H1 (cell line): Measurements from ENCODE around the gene RPS6KA2. TPM values are rescaled to one million over a fixed set of nuclear protein-coding genes. Genes with fewer than 3 reads are reported as not detected.

ENCODE experiments used
- CTCF ChIA-PET: fragments of 300-600 bp; sonication (Branson Sonifier 250); formaldehyde crosslinking; loops from one replicate; lab custom pipeline; 2021; ENCODE audit not compliant: partially characterized antibody; lab: Charles Lee
- POLR2A ChIA-PET: fragments of 300-600 bp; sonication (Branson Sonifier 250); formaldehyde crosslinking; loops from one replicate; lab custom pipeline; 2021; ENCODE audit warnings: inconsistent platforms; ENCODE audit not compliant: partially characterized antibody; lab: Charles Lee
- DNase-seq, 2 experiments: peaks; one replicate each; pipeline versions ENCODE4 v3.0.0 to v3.0.0-alpha.2; 2010 to 2022; ENCODE audit warnings: low spot score in 2 of 2, low read depth in 1 of 2, mixed read lengths in 1 of 2
- FAIRE-seq: peaks from 2 replicates; lab custom pipeline; 2011; peaks lifted over from hg19 to GRCh38; lab: Jason Lieb, UNC
- H2AFZ ChIP-seq: 2 replicates; pipeline ENCODE4 v1.8.1; 2012; ENCODE audit warnings: low read length, inconsistent platforms
- H2AK5ac ChIP-seq: 2 replicates; pipeline ENCODE4 v1.6.1; 2013; ENCODE audit warnings: low read depth, low read length
- H2BK120ac ChIP-seq: replicated peaks from 2 replicates; pipeline ENCODE3; 2013; ENCODE audit warnings: low read depth, low read length, inconsistent platforms
- H2BK12ac ChIP-seq: 2 replicates; pipeline ENCODE4 v1.6.1; 2013; ENCODE audit warnings: low read depth, low read length
- H2BK15ac ChIP-seq: 2 replicates; pipeline ENCODE4 v1.6.1; 2013; ENCODE audit warnings: low read length
- H2BK20ac ChIP-seq: 2 replicates; pipeline ENCODE4 v1.6.1; 2013; ENCODE audit warnings: low read length
- H2BK5ac ChIP-seq: 2 replicates; pipeline ENCODE4 v1.6.1; 2013; ENCODE audit warnings: low read depth, low read length
- H3K14ac ChIP-seq: 2 replicates; pipeline ENCODE4 v1.6.1; 2013; ENCODE audit warnings: inconsistent platforms; ENCODE audit not compliant: insufficient read length
- H3K18ac ChIP-seq: 2 replicates; pipeline ENCODE4 v1.6.1; 2013; ENCODE audit warnings: low read length; ENCODE audit errors: extremely low read depth
- H3K23ac ChIP-seq: 2 replicates; pipeline ENCODE4 v1.6.1; 2013; ENCODE audit warnings: inconsistent platforms; ENCODE audit not compliant: insufficient read length
- H3K23me2 ChIP-seq: 2 replicates; pipeline ENCODE4 v1.6.1; 2013; ENCODE audit warnings: low read depth, low read length
- H3K27ac ChIP-seq: 2 replicates; pipeline ENCODE4 v1.6.1; 2011; ENCODE audit warnings: low read depth, low read length, inconsistent platforms
- H3K27me3 ChIP-seq, 4 experiments: replicated peaks in 1 of 4; 1 replicate in 1 of 4; 2 replicates in 3 of 4; pipeline versions ENCODE4 v1.6.1 to v1.8.1; 2011 to 2013; ENCODE audit warnings: low read length in 3 of 4, mild to moderate bottlenecking in 3 of 4, inconsistent platforms in 2 of 4, mixed read lengths in 2 of 4, moderate library complexity in 1 of 4; ENCODE audit not compliant: control insufficient read depth in 3 of 4, insufficient read depth in 3 of 4; ENCODE audit errors: extremely low read depth in 1 of 4
- H3K36me3 ChIP-seq, 4 experiments: 2 replicates each; pipeline versions ENCODE4 v1.6.1 to v1.8.1; 2011 to 2013; ENCODE audit warnings: mild to moderate bottlenecking in 4 of 4, low read length in 3 of 4, moderate library complexity in 2 of 4, control low read depth in 1 of 4, inconsistent platforms in 1 of 4; ENCODE audit not compliant: insufficient read depth in 4 of 4, control insufficient read depth in 2 of 4
- H3K4ac ChIP-seq: replicated peaks from 2 replicates; pipeline ENCODE3; 2013; ENCODE audit warnings: low read length, low read depth, mixed read lengths, inconsistent platforms; ENCODE audit not compliant: insufficient read length
- H3K4me1 ChIP-seq, 4 experiments: replicated peaks in 1 of 4; 1 replicate in 1 of 4; 2 replicates in 3 of 4; pipeline versions ENCODE4 v1.6.1 to v1.8.1; 2011 to 2013; ENCODE audit warnings: low read length in 3 of 4, inconsistent platforms in 2 of 4, mixed read lengths in 1 of 4; ENCODE audit not compliant: insufficient read depth in 4 of 4, control insufficient read depth in 3 of 4
- H3K4me2 ChIP-seq, 2 experiments: 2 replicates each; pipeline versions ENCODE4 v1.6.1 to v1.8.1; 2011 to 2013; ENCODE audit warnings: low read depth in 2 of 2, low read length in 2 of 2, control low read depth in 1 of 2, inconsistent platforms in 1 of 2, mild to moderate bottlenecking in 1 of 2; ENCODE audit not compliant: insufficient read depth in 1 of 2
- H3K4me3 ChIP-seq, 4 experiments: fragments of 200-600, 300-600 bp in 1 of 4; sonication (generic), shearing (Covaris generic), sonication (Bioruptor Twin) in 1 of 4; 2 replicates each; pipeline versions ENCODE4 v1.5.1 to v1.8.1; 2011 to 2016; ENCODE audit warnings: low read length in 4 of 4, low read depth in 3 of 4, control low read depth in 2 of 4, inconsistent platforms in 2 of 4, mild to moderate bottlenecking in 2 of 4, mixed read lengths in 1 of 4, moderate library complexity in 1 of 4; ENCODE audit not compliant: insufficient read depth in 2 of 4; ENCODE audit errors: extremely low read depth in 1 of 4
- H3K56ac ChIP-seq: replicated peaks from 2 replicates; pipeline ENCODE3; 2013; ENCODE audit warnings: low read depth, mild to moderate bottlenecking, mixed read lengths, low read length, inconsistent platforms; ENCODE audit not compliant: insufficient read length
- H3K79me1 ChIP-seq: 2 replicates; pipeline ENCODE4 v1.6.1; 2013; ENCODE audit warnings: low read depth, low read length, control low read depth
- H3K79me2 ChIP-seq, 2 experiments: 2 replicates each; pipeline versions ENCODE4 v1.6.1 to v1.8.1; 2012 to 2013; ENCODE audit warnings: low read length in 2 of 2, mild to moderate bottlenecking in 2 of 2, inconsistent platforms in 1 of 2; ENCODE audit not compliant: insufficient read depth in 2 of 2, control insufficient read depth in 1 of 2
- H3K9ac ChIP-seq, 4 experiments: replicated peaks in 1 of 4; 1 replicate in 1 of 4; 2 replicates in 3 of 4; pipeline versions ENCODE4 v1.6.1 to v1.8.1; 2011 to 2013; ENCODE audit warnings: low read depth in 3 of 4, low read length in 3 of 4, control low read depth in 2 of 4, mild to moderate bottlenecking in 2 of 4, moderate library complexity in 2 of 4, inconsistent platforms in 1 of 4; ENCODE audit errors: extremely low read depth in 1 of 4
- H3K9me3 ChIP-seq, 2 experiments: 2 replicates each; pipeline versions ENCODE4 v1.6.1 to v1.8.1; 2012 to 2013; ENCODE audit warnings: mild to moderate bottlenecking in 2 of 2, moderate library complexity in 2 of 2, control low read depth in 1 of 2, inconsistent platforms in 1 of 2, low read depth in 1 of 2, low read length in 1 of 2, mixed read lengths in 1 of 2; ENCODE audit not compliant: insufficient read depth in 2 of 2
- H4K20me1 ChIP-seq, 2 experiments: replicated peaks in 1 of 2; 2 replicates each; pipeline versions ENCODE3 to v1.8.1; 2011 to 2013; ENCODE audit warnings: inconsistent platforms in 2 of 2, low read length in 2 of 2, mild to moderate bottlenecking in 1 of 2; ENCODE audit not compliant: insufficient read depth in 2 of 2, control insufficient read depth in 1 of 2
- H4K5ac ChIP-seq: 2 replicates; pipeline ENCODE4 v1.6.1; 2013; ENCODE audit warnings: low read length, low read depth, mixed read lengths, inconsistent platforms; ENCODE audit not compliant: insufficient read length
- H4K8ac ChIP-seq: 2 replicates; pipeline ENCODE4 v1.8.0; 2013; ENCODE audit warnings: mild to moderate bottlenecking, moderate library complexity, low read length, inconsistent platforms; ENCODE audit not compliant: insufficient read depth; ENCODE audit errors: extremely low read depth
- H4K91ac ChIP-seq: replicated peaks from 2 replicates; pipeline ENCODE3; 2013; ENCODE audit warnings: low read length, mixed read lengths, inconsistent platforms; ENCODE audit not compliant: insufficient read length
- ATF2 ChIP-seq: IDR thresholded peaks from 2 replicates; pipeline ENCODE4 v1.6.1; 2012; ENCODE audit warnings: low read length, inconsistent platforms
- BRCA1 ChIP-seq: IDR thresholded peaks from 2 replicates; pipeline ENCODE4 v1.6.1; 2012; ENCODE audit warnings: low read depth, low read length, improper control_type of control experiment
- CREB1 ChIP-seq: IDR thresholded peaks from 2 replicates; pipeline ENCODE4 v1.6.1; 2012; ENCODE audit warnings: inconsistent platforms
- HDAC2 ChIP-seq, 2 experiments: fragments of 300-600 bp in 1 of 2; sonication (generic) in 1 of 2; IDR thresholded peaks; 2 replicates each; pipeline ENCODE4 v1.6.1; 2011 to 2012; ENCODE audit warnings: low read depth in 2 of 2, low read length in 2 of 2, mild to moderate bottlenecking in 2 of 2, moderate library complexity in 2 of 2, borderline replicate concordance in 1 of 2, inconsistent platforms in 1 of 2
- KDM4A ChIP-seq: IDR thresholded peaks from one replicate; pipeline ENCODE4 v1.7.1; 2012; ENCODE audit warnings: low read depth, mild to moderate bottlenecking, moderate library complexity, low read length, inconsistent platforms; ENCODE audit not compliant: severe bottlenecking
- KDM5A ChIP-seq: fragments of 200-600 bp; IDR thresholded peaks from 2 replicates; pipeline ENCODE4 v1.7.1; 2012; ENCODE audit warnings: mild to moderate bottlenecking, low read length, inconsistent platforms, mixed read lengths
- RAD21 ChIP-seq, 2 experiments: IDR thresholded peaks in 1 of 2; conservative IDR thresholded peaks in 1 of 2; 2 replicates each; pipeline ENCODE4 v1.6.1; 2011; ENCODE audit warnings: low read depth in 2 of 2, low read length in 2 of 2, improper control_type of control experiment in 1 of 2, inconsistent platforms in 1 of 2, mild to moderate bottlenecking in 1 of 2, moderate library complexity in 1 of 2
- RBBP5 ChIP-seq: IDR thresholded peaks from 2 replicates; pipeline ENCODE4 v1.7.1; 2012; ENCODE audit warnings: low read depth, mild to moderate bottlenecking, inconsistent platforms, low read length, moderate library complexity, borderline replicate concordance
- SRF ChIP-seq: IDR thresholded peaks from 2 replicates; pipeline ENCODE4 v1.6.1; 2011; ENCODE audit warnings: mild to moderate bottlenecking, low read depth, low read length, moderate library complexity
- TAF1 ChIP-seq: IDR thresholded peaks from 2 replicates; pipeline ENCODE4 v1.6.1; 2011; ENCODE audit warnings: mild to moderate bottlenecking, low read depth, low read length
- WGBS, 2 experiments: shearing (Covaris generic) in 1 of 2; methylation state at CpG; one replicate each; pipeline versions ENCODE4 v1.1.6 to v1.1.7; 2013 to 2015; ENCODE audit warnings: low lambda C conversion rate in 2 of 2, mixed read lengths in 2 of 2, inconsistent platforms in 1 of 2, low coverage in 1 of 2, missing lambda C conversion rate in 1 of 2; ENCODE audit not compliant: insufficient replicate concordance in 2 of 2, insufficient coverage in 1 of 2, insufficient read length in 1 of 2; ENCODE audit errors: extremely low coverage in 1 of 2, missing lambda C conversion rate in 1 of 2; 5-methylcytosine and 5-hydroxymethylcytosine counted together
- polyA plus RNA-seq, 7 experiments: library from polyadenylated mRNA; depleted of rRNA in 3 of 7; stranded (reverse) in 5 of 7; unstranded in 2 of 7; fragments of >200 nt in 5 of 7; fragments of 200-250 nt in 2 of 7; gene quantifications; 1 replicate in 5 of 7; 2 replicates in 1 of 7; 4 replicates in 1 of 7; pipeline versions ENCODE4 v1.2.1 to v1.2.3, GENCODE V29; 2011 to 2013; ENCODE audit warnings: missing spikeins in 2 of 7, mixed read lengths in 2 of 7
- total RNA-seq: library from RNA; stranded (reverse); fragmentation: NEBNext Ultra II Directional; extraction: Animal tissue kit (Norgen Biotek cat#: 25700); gene quantifications from 2 replicates; pipeline ENCODE4 v1.2.1, GENCODE V29; 2021

RPS6KA2 gene
- total and polyA plus RNA-seq, 2 of the 8 experiments (the other 6 are each of a cell fraction or from before 2014, with no cell fraction given): 8.8 to 25.7 TPM

GRCh38 chr6:166454692-166455515, 172.1 kb downstream of the RPS6KA2 start:
- H3K56ac ChIP-seq: no peak overlapping the region
- no peak overlapping the region; the same call in 1 of the 2 replicates for H4K8ac ChIP-seq
- no peak overlapping the region for H3K27ac ChIP-seq
- H3K4me2 ChIP-seq: no peak overlapping the region
- H3K14ac ChIP-seq: no peak overlapping the region
- H3K4me1 ChIP-seq: no peaks in the 10 kb centered on the region
- H2BK12ac ChIP-seq: no peak overlapping the region
- H2BK5ac ChIP-seq: no peak overlapping the region
- POLR2A ChIA-PET: interaction anchor here (1.4 kb wide), 1 partner anchor 14 kb away, joined by 3 read pairs; no protein-coding TSS in a partner anchor
- no peaks in the 10 kb centered on the region for H3K79me1 ChIP-seq
- H3K23me2 ChIP-seq: no peaks in the 10 kb centered on the region
- H3K18ac ChIP-seq: no peak overlapping the region
- no peak overlapping the region for H3K9ac ChIP-seq
- H3K9me3 ChIP-seq: peaks cover 0 to 3% of the 10 kb centered on the region in 2 experiments; a peak in 1 of 4 replicates
- no peak overlapping the region for H2AFZ ChIP-seq
- no peak for FAIRE-seq
- WGBS, 2 experiments: 93% methylated on average over 23 of the region's 25 CpGs; no CpG with 5 or more reads in 1 of the 2 experiments
- H4K91ac ChIP-seq: no peak overlapping the region
- H2BK20ac ChIP-seq: no peak overlapping the region
- DNase-seq: no peak
- H2AK5ac ChIP-seq: no peak overlapping the region
- no peak overlapping the region for H3K4me3 ChIP-seq
- CTCF ChIA-PET: interaction anchor here (0.6 to 3.5 kb wide), 16 partner anchors 9 to 308 kb away, joined by 3 to 19 read pairs (median 4); no protein-coding TSS in a partner anchor
- no peak overlapping the region for H2BK15ac ChIP-seq
- no peak overlapping the region for H4K5ac ChIP-seq
- H3K36me3 ChIP-seq: peaks cover 0 to 12% (median 3%) of the 10 kb centered on the region in 4 experiments; a peak in 4 of 8 replicates
- H3K79me2 ChIP-seq: no peaks in the 10 kb centered on the region
- no peak overlapping the region for H3K4ac ChIP-seq
- no peak overlapping the region for H2BK120ac ChIP-seq
- H3K23ac ChIP-seq: no peak overlapping the region
- H3K27me3 ChIP-seq: no peaks in the 10 kb centered on the region
- H4K20me1 ChIP-seq: no peaks in the 10 kb centered on the region
- no peak for TF ChIP-seq KDM5A
- TF ChIP-seq SRF: no peak
- TF ChIP-seq RBBP5: no peak
- TF ChIP-seq TAF1: no peak
- TF ChIP-seq CREB1: no peak
- no peak for TF ChIP-seq HDAC2 (IDR thresholded peaks at IDR 0.05; ENCODE audit: borderline replicate concordance in 1 of 2, low read depth in 2 of 2, low read length in 2 of 2)
- TF ChIP-seq KDM4A: no peak
- no peak for TF ChIP-seq ATF2
- no peak for TF ChIP-seq BRCA1
- TF ChIP-seq RAD21 (IDR thresholded peaks at IDR 0.05 in 1 of 2, conservative IDR thresholded peaks at IDR 0.05 in 1 of 2; ENCODE audit: low read depth in 2 of 2, low read length in 2 of 2): no peak
